ENCODE data around the gene REG4. TPM values are rescaled to one million over a fixed set of nuclear protein-coding genes. Genes with fewer than 3 reads are reported as not detected.
A peak's percentile ranks its signal among the peaks of the same experiment; 100 is the strongest.

Gene REG4
- total and polyA plus RNA-seq, 2 of the 13 experiments (the other 11 are each of a cell fraction or from before 2014, with no cell fraction given): not detected

DNA sequence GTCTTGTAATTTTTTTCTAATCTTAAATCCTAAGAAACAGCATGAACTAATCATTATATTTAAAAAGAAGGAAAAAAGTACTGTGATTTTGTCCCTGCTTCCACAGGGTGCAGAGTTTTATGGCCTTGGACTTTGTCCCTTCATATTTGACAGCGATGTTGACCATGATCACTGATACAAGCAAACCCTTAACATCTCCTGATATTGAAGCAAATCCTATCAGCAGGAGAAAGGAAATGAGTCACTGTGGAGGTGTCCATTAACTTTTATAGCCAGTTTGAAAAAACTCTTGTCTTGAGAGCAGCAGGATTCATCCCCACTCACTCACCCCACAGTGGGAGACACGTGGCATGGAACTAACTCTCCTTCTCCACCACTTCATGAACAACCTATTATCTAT, 5.1 kb upstream of the REG4 start (continued):
- TF ChIP-seq TEAD2 (CRISPR knock-in tag; IDR thresholded peaks at IDR 0.05) (no peak), HMG20A (CRISPR knock-in tag; IDR thresholded peaks at IDR 0.05; ENCODE audit: borderline replicate concordance) (peak; percentile 87; the same call in 1 of the 2 replicates), ZNF143 (CRISPR knock-in tag; IDR thresholded peaks at IDR 0.05) (no peak), ZSCAN5A (CRISPR knock-in tag; IDR thresholded peaks at IDR 0.05; ENCODE audit: borderline replicate concordance) (no peak), SRF (IDR thresholded peaks at IDR 0.05; ENCODE audit: low read depth, low read length) (no peak), NFIB (CRISPR knock-in tag; IDR thresholded peaks at IDR 0.05; ENCODE audit: borderline replicate concordance) (no peak), ISL2 (CRISPR knock-in tag; IDR thresholded peaks at IDR 0.05) (no peak), CHD4 (IDR thresholded peaks at IDR 0.05; ENCODE audit: borderline replicate concordance, low read length) (no peak; the same call in 1 of the 2 replicates), SALL1 (CRISPR knock-in tag; IDR thresholded peaks at IDR 0.05) (peak; percentile 77; the same call in 1 of the 2 replicates), EHMT2 (IDR thresholded peaks at IDR 0.05; ENCODE audit: borderline replicate concordance, low read depth, low read length) (peak; percentile 60; the same call in 1 of the 2 replicates), DZIP1 (CRISPR knock-in tag; IDR thresholded peaks at IDR 0.05) (no peak), FOXO1 (CRISPR knock-in tag; IDR thresholded peaks at IDR 0.05) (peak; percentile 59; the same call in 1 of the 2 replicates), GABPB1 (CRISPR knock-in tag; IDR thresholded peaks at IDR 0.05) (no peak), ZNF747 (CRISPR knock-in tag; IDR thresholded peaks at IDR 0.05; ENCODE audit: borderline replicate concordance) (no peak), ZNF180 (CRISPR knock-in tag; IDR thresholded peaks at IDR 0.05; ENCODE audit: borderline replicate concordance, low read depth) (no peak), ZNF558 (CRISPR knock-in tag; IDR thresholded peaks at IDR 0.05; ENCODE audit: borderline replicate concordance) (no peak), MXD4 (CRISPR knock-in tag; IDR thresholded peaks at IDR 0.05) (no peak), ZNF644 (CRISPR knock-in tag; IDR thresholded peaks at IDR 0.05; ENCODE audit: low read depth) (peak; percentile 44; the same call in 1 of the 2 replicates), ZSCAN30 (CRISPR knock-in tag; IDR thresholded peaks at IDR 0.05) (no peak), ZNF431 (CRISPR knock-in tag; IDR thresholded peaks at IDR 0.05; ENCODE audit: borderline replicate concordance, low read depth) (no peak), HNRNPLL (IDR thresholded peaks at IDR 0.05; ENCODE audit: low read depth, low read length, poor library complexity, severe bottlenecking) (no peak), POLR2G (IDR thresholded peaks at IDR 0.05; ENCODE audit: low read depth, low read length) (no peak), NFRKB (IDR thresholded peaks at IDR 0.05) (no peak)
- TF ChIP-seq, protein P1, sequence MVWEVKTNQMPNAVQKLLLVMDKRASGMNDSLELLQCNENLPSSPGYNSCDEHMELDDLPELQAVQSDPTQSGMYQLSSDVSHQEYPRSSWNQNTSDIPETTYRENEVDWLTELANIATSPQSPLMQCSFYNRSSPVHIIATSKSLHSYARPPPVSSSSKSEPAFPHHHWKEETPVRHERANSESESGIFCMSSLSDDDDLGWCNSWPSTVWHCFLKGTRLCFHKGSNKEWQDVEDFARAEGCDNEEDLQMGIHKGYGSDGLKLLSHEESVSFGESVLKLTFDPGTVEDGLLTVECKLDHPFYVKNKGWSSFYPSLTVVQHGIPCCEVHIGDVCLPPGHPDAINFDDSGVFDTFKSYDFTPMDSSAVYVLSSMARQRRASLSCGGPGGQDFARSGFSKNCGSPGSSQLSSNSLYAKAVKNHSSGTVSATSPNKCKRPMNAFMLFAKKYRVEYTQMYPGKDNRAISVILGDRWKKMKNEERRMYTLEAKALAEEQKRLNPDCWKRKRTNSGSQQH (CRISPR knock-in tag; IDR thresholded peaks at IDR 0.05; ENCODE audit: low read depth): no peak
- TF ChIP-seq, protein P2, sequence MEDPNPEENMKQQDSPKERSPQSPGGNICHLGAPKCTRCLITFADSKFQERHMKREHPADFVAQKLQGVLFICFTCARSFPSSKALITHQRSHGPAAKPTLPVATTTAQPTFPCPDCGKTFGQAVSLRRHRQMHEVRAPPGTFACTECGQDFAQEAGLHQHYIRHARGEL (CRISPR knock-in tag; IDR thresholded peaks at IDR 0.05): no peak

Measured in HepG2 (cell line).